ENCODE results near the gene LILRB1.

DNA sequence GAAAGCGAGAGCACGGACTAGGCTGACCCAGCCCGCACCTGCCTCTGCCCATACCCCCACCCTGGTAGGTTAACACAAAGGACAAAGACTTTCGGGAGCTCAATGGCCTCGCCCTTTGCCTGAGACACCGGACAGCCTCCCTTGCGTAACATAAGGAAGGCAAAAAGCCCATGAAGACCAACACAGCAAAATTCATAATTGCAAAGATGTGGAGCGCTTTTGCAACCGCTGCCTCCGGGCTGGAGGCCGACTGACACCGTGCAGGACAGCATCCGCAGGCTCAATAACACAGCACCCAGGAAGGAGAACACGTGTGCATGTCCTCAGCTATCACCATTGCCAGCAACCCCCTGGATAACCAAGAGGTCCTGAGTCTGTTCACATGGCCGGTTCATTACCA lies 21.5 kb upstream of the LILRB1 start:
- TF ChIP-seq, protein P1, sequence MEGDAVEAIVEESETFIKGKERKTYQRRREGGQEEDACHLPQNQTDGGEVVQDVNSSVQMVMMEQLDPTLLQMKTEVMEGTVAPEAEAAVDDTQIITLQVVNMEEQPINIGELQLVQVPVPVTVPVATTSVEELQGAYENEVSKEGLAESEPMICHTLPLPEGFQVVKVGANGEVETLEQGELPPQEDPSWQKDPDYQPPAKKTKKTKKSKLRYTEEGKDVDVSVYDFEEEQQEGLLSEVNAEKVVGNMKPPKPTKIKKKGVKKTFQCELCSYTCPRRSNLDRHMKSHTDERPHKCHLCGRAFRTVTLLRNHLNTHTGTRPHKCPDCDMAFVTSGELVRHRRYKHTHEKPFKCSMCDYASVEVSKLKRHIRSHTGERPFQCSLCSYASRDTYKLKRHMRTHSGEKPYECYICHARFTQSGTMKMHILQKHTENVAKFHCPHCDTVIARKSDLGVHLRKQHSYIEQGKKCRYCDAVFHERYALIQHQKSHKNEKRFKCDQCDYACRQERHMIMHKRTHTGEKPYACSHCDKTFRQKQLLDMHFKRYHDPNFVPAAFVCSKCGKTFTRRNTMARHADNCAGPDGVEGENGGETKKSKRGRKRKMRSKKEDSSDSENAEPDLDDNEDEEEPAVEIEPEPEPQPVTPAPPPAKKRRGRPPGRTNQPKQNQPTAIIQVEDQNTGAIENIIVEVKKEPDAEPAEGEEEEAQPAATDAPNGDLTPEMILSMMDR (IDR thresholded peaks at IDR 0.05; ENCODE audit: extremely low read depth in 1 of 2, insufficient read depth in 1 of 2, low read depth in 1 of 2, low read length in 2 of 2) = no peak
- TF ChIP-seq EZH2 (IDR thresholded peaks at IDR 0.05; ENCODE audit: borderline replicate concordance, low read depth, low read length, severe bottlenecking) (no peak), MYC (IDR thresholded peaks at IDR 0.05; ENCODE audit: low read depth, low read length) (no peak)
